ENCODE measurements around the gene MME. TPM values are rescaled to one million over a fixed set of nuclear protein-coding genes. Genes with fewer than 3 reads are reported as not detected.

The MME gene
- 66.3 TPM for total RNA-seq

GRCh38 chr3:155079746-155080487 is at the start of gene MME:
TSS of gene MME (plus strand) at chr3:155080319. CDS start at chr3:155084168, 3,849 bp downstream.
- DNase-seq (ENCODE audit: low spot score) (peak; percentile 94), ATAC-seq (peak; percentile 96)

DNA sequence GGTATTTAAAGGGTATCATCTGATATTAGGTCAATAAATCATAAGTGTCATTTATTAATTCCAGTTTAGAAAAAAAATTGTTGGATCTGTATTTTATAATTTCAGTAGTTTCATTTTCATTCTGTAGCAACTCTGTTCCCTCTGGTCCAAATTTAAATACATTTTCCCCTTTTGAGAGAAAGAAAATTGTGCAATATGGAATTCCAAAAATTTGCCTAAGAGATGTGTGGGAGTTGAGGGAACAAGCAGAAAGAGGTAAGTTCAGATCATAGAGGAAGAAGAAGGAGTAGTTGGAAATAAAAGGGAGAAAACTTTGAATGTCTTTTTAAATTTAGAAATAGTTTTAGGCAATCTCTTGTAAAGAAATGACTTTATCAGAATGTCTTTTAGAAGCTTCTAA is 48.9 kb upstream of the MME start:
- ATAC-seq, result no peak
- no peak for DNase-seq (ENCODE audit: low spot score)

DNA sequence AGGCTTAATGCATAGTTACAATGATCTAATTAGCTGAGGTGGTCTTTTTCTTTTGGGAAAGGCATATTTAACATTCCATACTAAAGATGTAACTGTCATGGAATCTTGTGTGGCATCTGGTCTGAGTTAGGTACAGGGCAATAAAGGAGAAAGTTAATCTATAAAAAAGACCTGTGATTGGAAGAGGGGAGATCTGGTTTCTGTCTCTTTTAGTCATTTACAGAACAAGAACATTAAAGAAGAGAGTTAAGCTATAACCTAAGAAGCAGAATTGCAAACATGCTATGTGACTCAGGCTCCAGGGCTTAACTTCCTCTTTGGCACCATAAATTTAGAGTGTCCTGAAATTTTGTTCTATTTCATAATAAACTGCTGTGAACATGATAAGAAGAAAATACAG is 47.2 kb upstream of the MME start:
- no peak for DNase-seq (ENCODE audit: low spot score)
- ATAC-seq, result no peak

- DNase-seq (ENCODE audit: low spot score), result no peak
- no peak for ATAC-seq
Measured at GRCh38 chr3:155034786-155035185, 45.3 kb upstream of the MME start.

GRCh38 chr3:155035553-155035952 is 44.6 kb upstream of the MME start:
- DNase-seq (ENCODE audit: low spot score) (no peak), ATAC-seq (no peak)

DNA sequence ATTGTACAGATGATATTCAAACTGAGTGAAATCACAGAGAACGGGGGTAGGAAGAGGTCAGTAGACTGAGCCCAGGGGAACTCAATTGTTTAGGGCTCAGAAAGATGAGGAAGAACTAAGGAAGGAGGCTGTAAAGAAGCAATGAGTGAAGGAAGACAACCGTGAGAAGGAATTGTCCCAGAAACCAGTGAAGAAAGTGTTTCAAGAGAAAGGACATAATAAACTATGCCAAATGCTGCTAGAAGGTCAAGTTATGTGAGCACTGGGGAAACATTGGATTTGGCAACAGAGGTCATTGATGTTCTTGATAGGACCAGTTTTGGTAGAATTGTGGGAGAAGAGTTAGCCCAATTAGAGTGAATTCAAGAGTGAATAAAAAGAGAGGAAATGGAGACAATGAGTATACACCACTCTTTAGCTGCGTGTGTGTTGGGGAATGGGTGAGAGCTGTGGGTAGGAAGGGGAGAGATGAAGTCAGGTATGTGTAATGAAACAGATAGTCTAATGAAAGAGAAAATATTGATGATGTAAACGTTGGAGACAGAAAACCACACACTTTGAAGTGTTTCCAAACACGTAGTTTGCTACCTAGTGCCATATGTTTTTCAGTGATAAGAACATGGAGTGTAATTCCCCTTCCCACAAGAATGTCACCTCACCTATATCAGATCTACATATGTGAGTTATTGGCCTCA is 42.5 kb upstream of the MME start:
- DNase-seq (ENCODE audit: low spot score), result no peak
- no peak for ATAC-seq

- no peak for ATAC-seq
- no peak for DNase-seq (ENCODE audit: low spot score)
Measured at GRCh38 chr3:155038203-155038554, 41.9 kb upstream of the MME start.

DNA sequence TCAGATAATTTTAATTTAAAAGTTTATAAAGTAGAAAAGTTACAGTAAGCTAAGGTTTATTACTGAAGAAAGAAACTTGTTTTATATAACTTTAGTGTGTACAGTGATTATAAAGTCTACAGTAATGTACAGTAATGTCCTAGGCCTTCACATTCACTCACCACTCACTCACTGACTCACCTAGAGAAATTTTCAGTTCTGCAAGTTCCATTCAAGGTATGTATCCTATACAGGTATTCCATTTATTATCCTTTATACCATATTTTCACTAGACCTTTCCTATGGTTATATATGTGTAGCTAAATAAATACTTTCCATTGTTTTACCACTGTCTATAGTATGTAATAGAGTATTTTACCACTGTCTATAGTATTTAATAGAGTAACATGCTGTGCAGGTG is 33.2 kb upstream of the MME start:
- ATAC-seq (no peak), DNase-seq (ENCODE audit: low spot score) (no peak)

GRCh38 chr3:155047672-155048071 is 32.4 kb upstream of the MME start:
- DNase-seq (ENCODE audit: low spot score) (no peak), ATAC-seq (no peak)

- DNase-seq (ENCODE audit: low spot score) (no peak), ATAC-seq (no peak)
Measured at GRCh38 chr3:155049959-155050358, 30.2 kb upstream of the MME start.

GRCh38 chr3:155052470-155052869 is 27.6 kb upstream of the MME start:
- no peak for ATAC-seq
- DNase-seq (ENCODE audit: low spot score), result no peak

DNA sequence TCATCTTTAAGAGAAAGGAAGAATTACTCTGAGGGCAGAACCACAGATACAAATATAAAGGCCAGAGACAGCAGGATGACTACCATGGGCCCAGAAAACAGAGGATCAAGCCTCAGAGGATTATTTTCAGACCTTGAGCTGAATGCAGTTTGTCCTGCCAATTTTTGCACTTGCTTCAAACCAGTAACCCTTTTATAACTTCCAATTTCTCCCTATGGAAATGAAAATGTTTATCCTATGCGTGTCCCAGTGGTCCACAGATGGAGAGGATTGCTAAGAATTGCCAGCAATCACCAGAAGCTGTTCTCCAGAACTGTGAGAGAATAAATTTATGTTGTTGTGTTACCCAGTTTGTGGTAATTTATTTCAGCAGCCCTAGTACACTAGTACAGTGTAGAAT is 26.4 kb upstream of the MME start:
- ATAC-seq (no peak), DNase-seq (ENCODE audit: low spot score) (no peak)

DNA sequence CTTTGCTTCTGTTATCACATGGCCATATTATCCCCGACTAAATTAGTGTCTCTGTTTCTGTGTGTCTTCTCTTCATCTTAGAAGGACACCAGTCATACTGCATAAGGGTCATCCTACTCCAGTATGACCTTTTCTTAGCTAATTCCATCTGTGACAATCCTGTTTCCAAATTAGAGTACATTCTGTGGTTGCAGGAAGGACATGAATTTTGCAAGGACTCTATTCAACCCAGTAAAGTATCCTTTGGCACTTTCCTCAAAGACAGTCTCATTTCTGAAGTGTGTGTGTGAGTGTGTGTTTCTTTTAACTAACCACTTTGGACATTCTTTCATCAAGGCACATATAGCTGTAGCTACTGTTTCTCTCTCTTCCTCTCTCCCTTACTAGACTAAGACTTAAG is 15.2 kb upstream of the MME start:
- no peak for DNase-seq (ENCODE audit: low spot score)
- ATAC-seq, result no peak

- DNase-seq (ENCODE audit: low spot score) (no peak), ATAC-seq (no peak)
Measured at GRCh38 chr3:155065537-155065936, 14.6 kb upstream of the MME start.

- DNase-seq (ENCODE audit: low spot score), result no peak
- ATAC-seq, result no peak
Measured at GRCh38 chr3:155069729-155070128, 10.4 kb upstream of the MME start.

DNA sequence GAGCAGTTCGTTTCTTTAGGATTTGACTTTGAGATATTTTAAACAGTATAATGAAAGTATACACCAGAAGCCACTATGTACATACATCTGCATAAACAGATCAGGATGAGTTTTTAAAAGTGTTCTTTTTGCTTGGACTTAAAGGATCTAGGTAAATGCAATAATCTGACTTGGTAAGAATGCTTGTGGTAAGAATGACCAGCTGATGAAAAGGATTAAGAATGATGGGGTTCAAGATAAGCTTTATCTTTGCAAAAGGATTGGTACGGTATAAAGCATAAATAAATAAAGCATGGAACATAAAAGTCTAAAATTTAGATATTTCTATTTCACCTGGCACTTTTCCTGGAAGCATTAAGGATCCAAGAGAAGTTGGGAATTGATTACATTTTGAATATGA is 9.8 kb upstream of the MME start:
- no peak for ATAC-seq
- no peak for DNase-seq (ENCODE audit: low spot score)

GRCh38 chr3:155070932-155071387 is 9.2 kb upstream of the MME start:
- DNase-seq (ENCODE audit: low spot score) (no peak), ATAC-seq (peak; percentile 49)

DNA sequence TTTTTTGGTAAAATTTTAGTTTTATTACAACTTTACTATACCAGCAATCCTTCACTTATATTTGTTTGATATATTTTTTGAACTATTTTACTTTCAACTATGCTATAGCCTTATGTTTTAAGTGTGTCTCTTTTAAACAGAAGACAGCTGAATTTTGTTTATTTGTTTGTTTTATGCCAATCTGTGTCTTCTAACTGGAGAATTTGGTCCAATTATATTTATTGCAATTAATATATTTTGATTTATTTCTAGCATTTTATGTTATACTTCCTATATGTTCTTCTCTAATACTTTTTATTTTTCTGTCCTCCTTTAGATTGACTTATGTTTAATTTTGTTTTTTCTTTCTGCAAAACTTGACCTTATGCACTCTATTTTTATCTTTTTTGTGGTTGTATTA is 4.9 kb upstream of the MME start:
- no peak for DNase-seq (ENCODE audit: low spot score)
- ATAC-seq, result no peak

DNA sequence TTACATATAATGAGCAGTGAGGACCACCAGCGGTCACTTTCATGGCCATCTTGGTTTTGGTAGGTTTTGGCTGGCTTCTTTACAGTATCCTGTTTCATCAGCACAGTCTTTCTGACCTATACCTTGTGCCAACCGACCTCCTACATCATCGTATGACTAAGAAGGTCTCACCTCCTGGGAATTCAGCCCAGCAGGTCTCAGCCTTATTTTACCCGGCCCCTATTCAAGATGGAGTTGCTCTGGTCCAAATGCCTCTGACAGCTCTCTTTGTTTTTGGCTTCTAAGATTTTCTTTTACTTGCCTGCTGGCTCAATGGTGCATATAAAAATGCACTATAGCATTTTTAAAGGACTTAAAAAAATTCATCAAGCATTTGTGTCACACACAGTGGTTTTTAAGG is 3.2 kb upstream of the MME start:
- ATAC-seq, result no peak
- DNase-seq (ENCODE audit: low spot score), result no peak

DNA sequence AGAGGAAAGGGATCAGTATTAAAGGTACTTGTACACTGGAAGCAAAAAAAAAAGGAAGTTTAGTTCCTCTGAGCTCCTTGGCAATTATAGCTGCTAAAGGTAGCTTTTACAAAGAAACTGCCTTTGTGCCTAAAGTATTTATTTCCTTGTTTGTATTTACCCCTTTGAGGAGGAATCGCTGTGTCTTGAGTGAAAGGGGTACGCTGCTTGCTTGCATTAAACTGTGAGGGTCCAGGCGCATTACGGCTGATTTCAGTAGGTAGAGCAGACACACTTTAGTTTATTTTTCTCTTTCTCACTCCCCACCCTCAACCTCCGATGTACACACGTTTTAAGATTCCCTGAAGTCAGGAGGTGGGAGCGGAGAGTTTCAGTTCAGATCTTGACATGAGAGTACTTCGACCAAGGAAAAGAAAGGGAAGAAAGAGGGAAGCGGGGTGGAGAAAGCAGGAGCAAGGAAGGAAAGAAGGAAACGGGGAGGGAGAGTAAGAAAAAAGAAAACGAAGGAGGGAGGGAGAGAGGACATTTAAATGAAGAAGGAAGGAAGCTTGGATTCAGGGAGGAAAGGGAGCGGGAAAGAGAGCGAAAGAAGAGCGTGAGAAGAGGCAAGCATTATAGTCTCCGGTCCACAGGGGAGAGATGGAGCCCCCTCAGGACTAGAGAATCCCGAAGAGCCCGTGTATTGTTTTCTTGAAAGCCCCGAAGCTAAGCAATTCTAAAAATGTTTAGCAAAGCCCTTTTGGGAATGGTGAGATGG is 1.2 kb upstream of the MME start:
- ATAC-seq, result no peak
- DNase-seq (ENCODE audit: low spot score), result no peak

- DNase-seq (ENCODE audit: low spot score) (no peak), ATAC-seq (peak; percentile 45)
Measured at GRCh38 chr3:155079468-155079745, 712 bp upstream of the MME start.

- no peak for ATAC-seq
- DNase-seq (ENCODE audit: low spot score), result no peak
Measured at GRCh38 chr3:155080692-155081091, 573 bp downstream of the MME start.
